HG02970 (cell line): ENCODE measurements around the gene F2R.
"Not testable (repeated sequence)": the region's sequence is repeated elsewhere in the genome, so short reads cannot be mapped to it uniquely, and the experiment has no call there.

ENCODE experiments used
- ATAC-seq: cut with Tn5 transposase; IDR thresholded peaks from one replicate; pipeline ENCODE4 v1.9.1; 2021; ENCODE audit warnings: mild to moderate bottlenecking, moderate library complexity, moderate number of reproducible peaks; ENCODE audit not compliant: unreplicated experiment, low FRiP score

Gene F2R

DNA sequence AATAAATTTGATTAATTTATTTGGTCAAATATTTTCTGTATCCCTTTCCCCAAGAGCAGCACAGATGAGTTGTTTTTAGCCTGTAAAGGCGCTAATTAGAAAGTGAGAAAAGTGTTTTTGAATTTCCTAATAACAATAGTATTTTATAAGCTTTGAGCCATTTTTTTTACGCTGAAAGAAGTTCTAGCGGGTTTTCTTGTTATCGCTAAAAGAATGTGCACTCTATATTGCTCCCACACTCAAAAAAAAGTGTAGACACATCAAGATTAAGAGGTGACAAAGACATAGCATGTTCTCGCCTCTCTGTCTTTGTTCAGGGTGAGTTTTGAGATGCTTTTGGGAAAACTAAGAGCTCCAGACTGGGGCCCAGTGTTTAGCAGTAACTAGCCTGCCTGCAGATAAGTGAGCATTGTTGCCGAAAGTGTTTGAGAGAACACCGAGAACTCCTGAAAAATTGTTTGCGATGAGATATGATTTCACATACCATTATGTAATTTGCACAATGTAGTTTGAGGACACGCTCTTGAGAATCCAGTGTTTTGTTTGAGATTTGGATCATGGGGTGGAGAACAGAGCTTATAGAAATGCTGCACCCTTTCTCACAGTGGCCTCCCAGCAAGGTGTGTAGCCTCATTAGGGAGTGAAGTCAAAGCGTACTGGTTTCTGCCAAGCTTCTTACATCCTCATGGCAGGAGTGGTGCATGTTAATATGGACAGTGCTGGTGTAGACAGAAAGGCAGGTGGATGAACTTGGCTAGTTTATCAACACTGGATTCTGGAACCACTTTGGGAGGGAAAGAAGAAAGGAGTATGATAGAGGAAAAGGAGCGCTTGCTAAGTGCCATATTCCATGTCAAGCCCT is 1.5 kb downstream of the F2R start:
- ATAC-seq = no peak

DNA sequence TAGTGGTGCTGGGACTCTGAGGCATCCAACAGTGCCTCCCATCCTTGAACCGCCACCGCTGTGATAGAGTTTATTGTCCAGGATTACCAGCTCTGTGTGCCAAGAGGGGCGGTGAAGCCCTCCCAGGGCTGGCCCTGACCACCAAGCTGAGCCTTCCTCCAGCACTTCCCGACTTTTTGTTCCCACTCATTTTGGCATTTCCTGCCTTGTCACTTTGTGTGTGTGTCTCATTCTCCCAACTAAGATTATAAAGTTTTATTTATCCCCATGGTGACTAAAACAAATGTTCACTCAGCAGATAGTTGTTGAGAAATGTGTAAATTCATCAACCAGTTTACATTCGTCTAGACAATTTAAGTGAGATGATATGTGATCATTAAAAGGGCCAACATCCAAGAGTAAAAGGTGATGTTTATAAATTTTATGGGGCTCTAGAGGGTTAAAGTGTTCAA is 2.5 kb downstream of the F2R start:
- ATAC-seq = no peak

DNA sequence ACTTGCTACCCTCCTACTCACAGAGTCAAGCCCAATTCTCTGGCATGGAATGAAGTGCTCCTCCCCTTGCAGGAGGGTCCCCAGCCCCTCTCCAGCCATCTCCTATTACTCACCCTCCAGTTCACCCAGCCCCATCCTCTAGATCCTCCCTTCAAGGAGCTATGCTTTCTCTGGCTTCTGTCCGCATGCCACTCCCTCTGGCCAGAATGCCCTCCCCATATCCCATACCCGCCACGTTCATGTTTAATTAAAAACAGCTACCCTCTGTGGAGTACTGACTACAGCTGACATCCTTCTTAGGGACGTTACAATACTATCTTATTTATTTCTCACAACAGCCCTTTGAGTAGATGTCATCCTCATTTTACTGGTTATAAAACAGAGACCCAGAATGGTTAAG is 3.0 kb downstream of the F2R start:
- no peak for ATAC-seq

DNA sequence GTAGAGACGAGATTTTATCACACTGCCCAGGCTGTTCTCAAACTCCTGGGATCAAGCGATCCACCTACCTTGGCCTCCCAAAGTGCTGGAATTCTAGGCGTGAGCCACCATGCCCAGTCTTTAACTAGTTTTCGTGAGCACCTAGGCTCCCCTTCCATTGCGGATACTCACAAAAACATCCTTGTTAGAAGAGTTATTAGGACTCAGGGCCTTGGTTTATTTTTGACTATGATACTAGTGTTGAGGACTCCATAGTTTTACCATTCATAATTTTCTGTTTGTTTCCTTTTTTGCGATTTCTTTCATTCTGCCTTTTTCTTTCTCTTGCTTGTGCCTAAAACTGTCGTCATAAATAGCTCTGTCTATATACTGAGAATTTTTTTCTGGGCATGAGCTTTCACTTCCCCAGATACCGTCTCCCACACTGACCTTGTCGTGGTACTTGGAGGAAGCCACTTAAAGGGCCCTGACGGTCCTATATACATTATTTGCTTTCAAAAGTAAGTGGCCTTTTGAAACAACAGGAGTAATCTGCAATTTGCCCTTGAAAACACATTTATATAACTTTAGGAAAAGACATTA is 5.2 kb downstream of the F2R start:
- ATAC-seq = no peak

DNA sequence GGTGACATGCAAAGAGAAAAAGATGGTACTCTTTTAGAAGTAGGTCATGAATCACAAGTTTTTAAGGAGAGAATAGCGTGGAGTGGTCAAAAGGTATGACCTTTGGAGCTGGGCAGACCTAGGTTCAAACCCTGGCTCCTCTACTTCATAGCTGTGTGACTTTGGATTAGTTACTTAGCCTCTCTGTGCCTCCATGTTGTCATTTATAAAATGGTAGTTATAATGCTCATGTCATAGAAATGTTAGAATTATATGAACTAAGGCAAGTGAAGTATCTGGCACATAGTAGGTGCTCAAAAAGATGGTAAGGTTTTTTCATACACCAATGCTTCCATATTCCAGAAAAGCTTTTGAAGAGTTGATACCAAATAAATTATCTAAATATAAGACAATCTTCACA is 7.3 kb downstream of the F2R start:
- ATAC-seq = no peak

DNA sequence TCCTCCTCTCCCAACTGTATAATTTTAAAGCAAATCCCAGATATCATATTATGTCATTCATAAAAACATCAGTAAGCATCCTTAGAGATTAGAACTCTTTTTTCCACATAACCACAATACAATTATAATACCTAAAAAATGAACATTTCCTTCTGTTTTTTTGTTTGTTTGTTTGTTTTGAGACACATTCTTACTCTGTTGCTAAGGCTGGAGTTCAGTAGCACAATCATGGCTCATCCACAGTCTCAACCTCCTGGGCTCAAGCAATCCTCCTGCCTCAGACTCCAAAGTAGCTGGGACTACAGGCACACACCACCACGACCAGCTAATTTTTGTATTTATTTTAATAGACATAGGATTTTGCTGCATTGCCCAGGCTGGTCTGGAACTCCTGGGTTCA is 8.0 kb downstream of the F2R start:
- ATAC-seq = no peak

DNA sequence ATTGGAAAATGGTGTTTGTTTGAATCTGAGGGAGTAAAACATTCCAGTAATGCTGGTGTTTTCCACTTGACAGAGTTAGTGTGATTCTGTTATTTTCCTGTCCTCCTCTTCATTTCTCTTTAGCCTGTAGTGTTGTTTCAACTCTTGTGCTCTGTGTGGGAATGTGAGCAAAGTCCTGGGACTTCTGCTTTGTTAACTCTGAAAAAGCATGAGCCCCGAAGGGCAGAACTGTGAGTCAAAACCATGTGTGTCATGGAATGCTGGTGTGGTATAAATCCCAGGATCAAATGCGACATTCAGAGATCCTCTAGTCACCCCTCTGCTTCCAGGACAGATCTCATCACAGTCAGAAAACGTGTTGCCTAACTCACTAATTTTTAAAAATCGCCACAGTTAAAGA is 8.9 kb downstream of the F2R start:
- no peak for ATAC-seq

DNA sequence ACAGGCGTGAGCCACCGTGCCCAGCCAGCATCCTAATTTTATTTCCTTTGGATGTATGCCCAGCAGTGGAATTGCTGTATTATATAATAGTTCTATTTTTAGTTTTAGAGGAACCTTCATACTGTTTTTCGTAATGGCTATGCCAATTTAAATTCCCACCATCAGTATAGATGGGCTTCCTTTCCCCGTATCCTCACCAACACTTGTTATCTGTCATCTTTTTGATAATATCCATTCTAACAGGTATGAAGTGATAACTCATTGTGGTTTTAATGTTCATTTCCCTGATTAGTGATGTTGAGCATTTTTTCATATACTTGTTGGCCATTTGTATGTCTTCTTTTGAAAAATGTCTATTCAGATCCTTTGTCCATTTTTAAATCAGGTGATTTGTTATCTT is 13.0 kb downstream of the F2R start:
- no peak for ATAC-seq

DNA sequence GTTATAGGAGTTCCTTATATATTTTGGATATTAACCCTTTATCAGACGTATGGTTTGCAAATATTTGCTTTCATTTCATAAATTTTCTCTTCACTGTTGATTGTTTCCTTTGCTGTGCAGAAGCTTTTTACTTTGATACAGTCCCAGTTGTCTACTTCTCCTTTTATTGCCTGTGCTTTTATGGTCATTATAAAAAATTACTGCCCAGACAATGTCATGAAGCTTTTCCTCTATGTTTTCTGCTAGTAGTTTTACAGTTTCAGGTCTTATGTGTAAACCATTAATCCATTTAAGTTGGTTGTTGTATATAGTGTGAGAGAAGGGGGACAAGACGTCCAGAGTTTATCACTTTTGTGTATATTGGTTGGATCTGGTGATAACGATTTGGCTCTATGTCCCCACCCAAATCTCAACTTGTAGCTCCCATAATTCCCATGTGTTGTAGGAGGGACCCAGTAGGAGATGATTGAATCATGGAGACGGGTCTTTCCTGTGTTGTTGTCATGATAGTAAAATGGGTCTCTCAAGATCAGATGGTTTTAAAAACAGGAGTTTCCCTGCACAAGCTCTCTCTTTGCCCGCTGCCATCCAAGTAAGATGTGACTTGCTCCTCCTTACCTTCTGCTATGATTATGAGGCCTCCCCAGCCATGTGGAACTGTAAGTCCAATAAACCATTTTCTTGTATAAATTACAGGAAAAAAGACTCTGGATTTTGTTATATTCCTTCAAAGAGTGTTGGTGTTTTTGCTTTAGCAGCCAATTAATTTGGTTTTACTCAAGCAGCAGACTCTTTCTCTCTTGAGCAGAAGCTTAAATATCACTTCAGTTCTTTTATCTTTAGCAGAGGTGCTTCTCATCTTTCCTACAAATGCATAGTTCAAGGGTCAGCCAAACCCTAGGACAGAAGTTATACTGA is 13.7 kb downstream of the F2R start:
- no peak for ATAC-seq

DNA sequence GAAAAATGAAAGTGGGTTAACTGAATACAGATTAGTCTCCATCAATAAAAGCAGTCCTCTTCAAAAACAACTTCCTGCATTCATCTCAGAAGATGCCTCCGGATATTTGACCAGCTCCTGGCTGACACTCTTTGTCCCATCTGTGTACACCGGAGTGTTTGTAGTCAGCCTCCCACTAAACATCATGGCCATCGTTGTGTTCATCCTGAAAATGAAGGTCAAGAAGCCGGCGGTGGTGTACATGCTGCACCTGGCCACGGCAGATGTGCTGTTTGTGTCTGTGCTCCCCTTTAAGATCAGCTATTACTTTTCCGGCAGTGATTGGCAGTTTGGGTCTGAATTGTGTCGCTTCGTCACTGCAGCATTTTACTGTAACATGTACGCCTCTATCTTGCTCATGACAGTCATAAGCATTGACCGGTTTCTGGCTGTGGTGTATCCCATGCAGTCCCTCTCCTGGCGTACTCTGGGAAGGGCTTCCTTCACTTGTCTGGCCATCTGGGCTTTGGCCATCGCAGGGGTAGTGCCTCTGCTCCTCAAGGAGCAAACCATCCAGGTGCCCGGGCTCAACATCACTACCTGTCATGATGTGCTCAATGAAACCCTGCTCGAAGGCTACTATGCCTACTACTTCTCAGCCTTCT is 16.6 kb downstream of the F2R start:
- no peak for ATAC-seq

DNA sequence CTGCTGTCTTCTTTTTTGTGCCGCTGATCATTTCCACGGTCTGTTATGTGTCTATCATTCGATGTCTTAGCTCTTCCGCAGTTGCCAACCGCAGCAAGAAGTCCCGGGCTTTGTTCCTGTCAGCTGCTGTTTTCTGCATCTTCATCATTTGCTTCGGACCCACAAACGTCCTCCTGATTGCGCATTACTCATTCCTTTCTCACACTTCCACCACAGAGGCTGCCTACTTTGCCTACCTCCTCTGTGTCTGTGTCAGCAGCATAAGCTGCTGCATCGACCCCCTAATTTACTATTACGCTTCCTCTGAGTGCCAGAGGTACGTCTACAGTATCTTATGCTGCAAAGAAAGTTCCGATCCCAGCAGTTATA is 17.1 kb downstream of the F2R start:
- no peak for ATAC-seq

DNA sequence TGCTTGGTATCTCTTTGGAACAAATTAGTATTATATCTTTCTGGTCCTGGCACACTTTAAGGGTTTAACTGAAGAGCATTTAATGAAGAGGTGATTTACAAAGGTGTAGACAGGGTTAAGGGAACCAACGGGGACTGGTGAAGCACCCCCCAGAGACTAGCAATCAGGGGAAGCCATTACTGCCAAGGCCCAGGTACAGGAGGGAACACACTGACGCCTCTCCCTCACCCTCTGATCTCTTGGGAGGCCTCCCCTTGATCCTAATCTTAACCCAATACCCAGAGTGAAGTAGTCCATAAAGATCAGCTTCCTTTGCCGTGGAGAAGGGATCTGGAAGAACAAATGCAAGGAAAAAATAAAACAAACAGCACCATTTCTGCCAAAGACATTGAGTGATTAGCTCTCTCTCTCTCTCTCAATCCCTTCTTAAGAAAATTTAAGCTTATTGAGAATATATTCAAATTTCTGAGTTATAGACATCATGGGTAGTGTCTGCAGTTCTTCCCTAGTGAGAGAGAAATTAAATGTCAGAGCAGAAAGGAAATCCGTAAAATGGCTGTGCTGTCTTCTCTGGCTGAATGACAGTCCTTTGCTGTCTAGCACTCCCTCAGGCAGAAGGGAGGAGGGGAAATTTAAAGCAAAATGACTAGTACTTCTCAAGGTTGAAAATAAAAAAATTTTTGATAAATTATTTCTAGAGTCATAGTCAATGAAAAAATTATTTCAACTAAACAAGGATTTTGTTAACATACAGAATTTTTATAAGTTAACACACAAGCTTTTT is 20.0 kb downstream of the F2R start:
- ATAC-seq = no peak

DNA sequence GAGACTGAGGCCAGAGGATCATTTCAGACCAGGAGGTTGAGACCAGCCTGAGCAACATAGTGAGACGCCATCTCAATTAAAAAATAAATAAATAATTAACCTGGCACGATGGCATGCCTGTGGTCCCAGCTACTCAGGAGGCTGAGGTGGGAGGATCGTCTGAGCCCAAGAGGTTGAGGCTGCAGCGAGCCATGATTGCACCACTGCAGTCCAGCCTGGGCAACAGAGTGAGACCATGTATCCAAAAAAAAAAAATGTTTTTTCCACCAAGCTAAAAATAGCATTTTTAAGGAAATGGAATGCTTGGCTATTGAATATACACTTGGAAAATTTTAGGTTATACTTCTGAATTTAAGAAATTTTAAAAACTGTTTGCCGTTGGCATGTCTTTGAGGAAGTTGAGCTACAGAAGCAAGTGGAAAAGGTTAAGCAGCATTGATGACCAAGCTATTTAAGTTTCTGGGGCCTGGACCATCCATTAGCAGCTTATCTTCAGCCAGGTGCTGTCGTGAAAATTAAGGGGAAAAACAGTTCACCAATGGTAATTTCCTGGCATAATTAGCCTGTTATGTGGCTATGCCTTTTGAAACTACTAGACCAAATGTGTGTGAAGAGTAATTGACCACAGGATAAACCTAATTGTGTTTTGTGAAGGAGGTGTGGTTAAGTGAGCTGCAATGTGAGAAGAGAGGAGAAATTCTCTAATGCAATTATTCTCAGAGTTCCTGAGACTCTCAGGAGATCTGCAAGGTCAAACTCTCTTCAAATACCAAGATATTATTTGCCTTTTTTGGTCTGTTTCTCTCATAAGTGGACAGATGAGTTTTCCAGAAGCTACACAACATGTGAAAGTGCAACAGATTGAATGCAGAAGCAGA is 21.0 kb downstream of the F2R start:
- no peak for ATAC-seq

DNA sequence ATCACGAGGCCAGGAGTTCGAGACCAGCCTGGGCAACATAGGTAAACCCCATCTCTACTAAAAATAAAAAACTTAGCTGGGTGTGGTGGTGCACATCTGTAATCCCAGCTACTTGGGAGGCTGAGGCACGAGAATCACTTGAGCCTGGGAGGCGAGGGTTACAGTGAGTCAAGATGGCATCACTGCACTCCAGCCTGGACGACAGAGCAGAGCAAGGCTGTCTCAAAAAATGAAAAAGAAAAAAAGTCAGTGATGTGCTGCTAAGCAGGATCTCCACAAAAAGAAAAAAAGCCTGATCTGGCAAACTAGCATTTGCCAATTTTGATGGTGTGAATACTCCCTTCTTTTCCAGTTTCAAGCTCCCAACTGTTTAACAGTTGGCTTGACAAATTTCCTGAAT is 21.9 kb downstream of the F2R start:
- no peak for ATAC-seq

DNA sequence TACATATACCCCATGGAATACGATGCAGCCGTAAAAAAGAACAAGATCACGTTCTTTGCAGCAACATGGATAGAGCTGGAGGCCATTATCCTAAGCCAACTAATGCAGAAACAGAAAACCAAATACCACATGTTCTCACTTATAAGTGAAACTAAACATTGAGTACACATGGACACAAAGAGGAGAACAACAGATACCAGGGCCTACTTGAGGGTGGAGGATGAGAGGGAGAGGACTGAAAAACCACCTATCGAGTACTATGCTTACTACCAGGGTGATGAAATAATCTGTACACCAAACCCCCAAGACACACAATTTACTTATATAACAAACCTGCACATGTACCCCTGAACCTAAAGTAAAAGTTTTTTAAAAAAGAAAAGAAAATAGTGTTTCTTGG is 25.6 kb downstream of the F2R start:
- ATAC-seq = not testable (repeated sequence)

DNA sequence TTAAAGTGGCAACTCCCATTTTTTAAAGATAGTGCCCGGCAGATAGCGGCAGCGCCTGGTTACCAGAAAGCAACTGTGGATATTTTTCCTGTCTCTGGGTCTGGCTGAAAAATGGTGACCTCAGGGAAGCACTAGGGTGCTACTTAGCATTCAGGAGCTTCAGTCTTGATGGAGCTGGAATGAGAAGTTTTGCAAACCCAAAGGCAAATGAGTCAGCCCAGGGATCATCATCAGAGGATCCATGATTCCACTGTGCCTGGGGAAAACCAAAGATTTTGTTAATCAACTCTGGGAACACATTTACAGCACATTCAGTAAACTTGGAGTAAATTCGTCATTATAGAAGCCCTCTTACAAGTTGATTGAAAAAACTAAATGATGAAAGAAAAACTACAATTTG is 26.7 kb downstream of the F2R start:
- ATAC-seq = no peak

DNA sequence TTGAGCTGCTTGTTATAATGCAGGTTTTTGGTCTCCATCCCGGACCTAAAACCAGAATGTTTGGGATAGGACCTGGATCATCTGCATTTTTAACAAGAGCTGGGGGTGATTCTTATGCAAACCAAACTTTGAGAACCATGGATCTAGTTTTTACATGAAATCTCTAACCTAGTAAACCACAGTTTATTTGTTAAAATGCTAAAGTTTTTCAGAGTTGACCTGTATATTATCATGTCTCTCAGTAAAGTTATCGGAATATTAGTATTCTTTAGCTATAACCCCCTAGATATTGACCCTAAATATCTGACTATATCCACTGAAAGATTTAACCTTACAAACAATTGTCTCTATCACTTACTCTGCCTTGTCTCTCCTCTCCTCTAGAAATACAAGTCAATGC is 28.7 kb downstream of the F2R start:
- no peak for ATAC-seq

DNA sequence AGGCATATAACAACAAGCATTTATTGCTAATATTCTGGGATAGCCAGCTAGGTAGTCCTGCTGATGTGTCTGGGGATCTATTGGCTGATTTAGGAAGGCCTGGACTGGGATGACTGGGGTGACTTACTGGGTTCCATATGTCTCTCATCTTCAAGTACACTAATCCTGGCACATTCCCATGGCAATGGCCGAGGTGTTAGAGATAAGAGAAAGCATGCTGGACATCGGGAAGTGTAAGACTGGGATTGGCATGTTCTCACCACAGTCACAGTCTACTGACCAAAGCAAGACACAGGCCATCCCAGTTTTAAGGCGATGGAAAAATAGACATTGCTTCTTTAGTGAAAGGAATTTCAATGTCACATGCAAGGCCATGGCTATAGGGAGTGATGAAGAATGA is 29.7 kb downstream of the F2R start:
- ATAC-seq = no peak

DNA sequence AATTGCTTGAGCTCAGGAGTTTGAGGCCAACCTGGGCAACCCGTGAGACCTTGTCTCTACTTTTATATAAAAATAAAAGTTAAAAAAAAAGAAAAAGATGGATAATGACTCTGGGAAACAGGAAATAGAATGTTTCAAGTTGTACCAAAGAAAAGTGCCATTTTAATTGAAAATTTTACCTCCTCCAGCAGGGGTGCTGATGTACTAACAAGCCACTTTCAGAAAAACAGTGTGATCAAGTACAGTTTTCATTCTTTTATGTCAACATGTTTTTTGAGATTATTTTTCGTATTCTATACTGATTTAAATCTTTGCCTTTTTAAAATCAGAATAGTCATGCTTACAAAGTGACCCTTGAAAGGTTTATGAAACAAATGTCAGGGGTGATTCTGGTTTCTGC is 30.8 kb downstream of the F2R start:
- no peak for ATAC-seq
